SU-DHL-6 (cell line): ENCODE measurements around the gene ZNF362.

Source experiments
- H2AFZ ChIP-seq: fragments of 200-600 bp; sonication (generic); 2 replicates; pipeline ENCODE4 v1.6.1; 2014; ENCODE audit warnings: low read depth, mild to moderate bottlenecking, moderate library complexity, mixed read lengths, antibody characterized with exemption, low read length; ENCODE audit not compliant: severe bottlenecking
- H3F3A ChIP-seq: fragments of 200-600 bp; shearing (Covaris generic); 2 replicates; pipeline ENCODE4 v1.6.0; 2016; ENCODE audit warnings: antibody characterized with exemption, mild to moderate bottlenecking; ENCODE audit not compliant: insufficient read depth
- H3K27ac ChIP-seq: fragments of 200-600 bp; sonication (generic); 2 replicates; pipeline ENCODE4 v1.5.1; 2016; ENCODE audit warnings: low read depth, mild to moderate bottlenecking, low read length, moderate library complexity, mixed read lengths
- H3K27me3 ChIP-seq: fragments of 200-600 bp; sonication (generic), shearing (Covaris generic); 2 replicates; pipeline ENCODE4 v1.6.0; 2014; ENCODE audit warnings: mild to moderate bottlenecking, low read length
- H3K36me3 ChIP-seq: fragments of 200-600 bp; sonication (generic); 2 replicates; pipeline ENCODE4 v1.6.1; 2014; ENCODE audit warnings: mild to moderate bottlenecking, low read length, mixed read lengths
- H3K4me2 ChIP-seq: fragments of 300-600, 200-600 bp; shearing (Covaris generic), sonication (generic); 2 replicates; pipeline ENCODE4 v1.6.0; 2014; ENCODE audit warnings: low read length, low read depth, mild to moderate bottlenecking; ENCODE audit not compliant: poor library complexity, severe bottlenecking
- H3K4me3 ChIP-seq: fragments of 200-600 bp; sonication (generic); 2 replicates; pipeline ENCODE4 v1.5.1; 2014; ENCODE audit warnings: antibody characterized with exemption, low read length, mild to moderate bottlenecking, mixed read lengths; ENCODE audit not compliant: insufficient read depth, poor library complexity, severe bottlenecking
- H3K79me2 ChIP-seq: fragments of 200-600 bp; sonication (generic); 2 replicates; pipeline ENCODE4 v1.6.1; 2014; ENCODE audit warnings: mild to moderate bottlenecking, low read length, moderate library complexity; ENCODE audit not compliant: insufficient read depth
- H3K9ac ChIP-seq: fragments of 200-600 bp; sonication (generic); 2 replicates; pipeline ENCODE4 v1.7.0; 2014; ENCODE audit warnings: mild to moderate bottlenecking, low read length
- H3K9me2 ChIP-seq: fragments of 200-600 bp; sonication (generic); replicated peaks from 2 replicates; pipeline ENCODE4 v1.6.1; 2014; ENCODE audit warnings: low read length; ENCODE audit not compliant: insufficient read depth
- H3K9me3 ChIP-seq: fragments of 200-600 bp; sonication (generic); 2 replicates; pipeline ENCODE4 v1.6.1; 2014; ENCODE audit warnings: low read length, mixed read lengths; ENCODE audit not compliant: insufficient read depth
- H4K20me1 ChIP-seq: fragments of 200-600 bp; sonication (generic); 2 replicates; pipeline ENCODE4 v1.6.1; 2014; ENCODE audit warnings: low read depth, mild to moderate bottlenecking, antibody characterized with exemption, low read length, moderate library complexity, mixed read lengths
- EZH2phosphoT487 ChIP-seq: fragments of 200-600 bp; sonication (generic), shearing (Covaris generic); conservative IDR thresholded peaks from 2 replicates; pipeline ENCODE4 v1.6.1; 2018; ENCODE audit warnings: mild to moderate bottlenecking, antibody characterized with exemption, low read length, moderate library complexity, mixed read lengths
- TF ChIP-seq, protein P1 (sequence below): fragments of 200-600 bp; sonication (generic); IDR thresholded peaks from one replicate; pipeline ENCODE4 v1.5.1; 2017; ENCODE audit warnings: antibody characterized with exemption, mild to moderate bottlenecking, low read length, moderate library complexity; ENCODE audit not compliant: insufficient read depth, poor library complexity, severe bottlenecking

Gene ZNF362

DNA sequence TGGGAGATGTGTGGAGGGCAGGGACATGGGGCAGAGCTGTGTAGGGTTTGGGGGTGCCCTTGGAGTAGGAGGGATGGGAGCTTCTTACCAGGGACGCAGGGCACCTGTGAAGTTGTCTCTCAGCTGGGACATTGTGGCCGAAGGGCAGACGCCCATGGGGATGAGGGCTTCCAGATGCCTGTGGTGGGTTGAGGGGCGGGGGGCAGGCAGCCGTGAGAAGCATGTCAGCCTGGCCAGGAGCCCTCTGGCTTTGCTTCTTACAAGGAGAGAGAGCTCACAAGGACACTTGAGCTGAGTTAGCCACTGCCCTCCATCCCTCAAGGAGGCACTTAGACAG lies 56.1 kb downstream of the ZNF362 start:
- no peaks in the 10 kb centered on the region for H3K9me3 ChIP-seq
- H3K27ac ChIP-seq: no peak overlapping the region
- no peak overlapping the region for H3K4me2 ChIP-seq
- H3F3A ChIP-seq: no peaks in the 10 kb centered on the region
- no peak overlapping the region for H3K4me3 ChIP-seq
- H4K20me1 ChIP-seq: no peaks in the 10 kb centered on the region
- H3K79me2 ChIP-seq: no peaks in the 10 kb centered on the region
- TF ChIP-seq, protein P1, sequence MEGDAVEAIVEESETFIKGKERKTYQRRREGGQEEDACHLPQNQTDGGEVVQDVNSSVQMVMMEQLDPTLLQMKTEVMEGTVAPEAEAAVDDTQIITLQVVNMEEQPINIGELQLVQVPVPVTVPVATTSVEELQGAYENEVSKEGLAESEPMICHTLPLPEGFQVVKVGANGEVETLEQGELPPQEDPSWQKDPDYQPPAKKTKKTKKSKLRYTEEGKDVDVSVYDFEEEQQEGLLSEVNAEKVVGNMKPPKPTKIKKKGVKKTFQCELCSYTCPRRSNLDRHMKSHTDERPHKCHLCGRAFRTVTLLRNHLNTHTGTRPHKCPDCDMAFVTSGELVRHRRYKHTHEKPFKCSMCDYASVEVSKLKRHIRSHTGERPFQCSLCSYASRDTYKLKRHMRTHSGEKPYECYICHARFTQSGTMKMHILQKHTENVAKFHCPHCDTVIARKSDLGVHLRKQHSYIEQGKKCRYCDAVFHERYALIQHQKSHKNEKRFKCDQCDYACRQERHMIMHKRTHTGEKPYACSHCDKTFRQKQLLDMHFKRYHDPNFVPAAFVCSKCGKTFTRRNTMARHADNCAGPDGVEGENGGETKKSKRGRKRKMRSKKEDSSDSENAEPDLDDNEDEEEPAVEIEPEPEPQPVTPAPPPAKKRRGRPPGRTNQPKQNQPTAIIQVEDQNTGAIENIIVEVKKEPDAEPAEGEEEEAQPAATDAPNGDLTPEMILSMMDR: no peak
- TF ChIP-seq EZH2phosphoT487: no peak
- H3K9me2 ChIP-seq: no peaks in the 10 kb centered on the region
- H2AFZ ChIP-seq: no peak overlapping the region
- no peaks in the 10 kb centered on the region for H3K36me3 ChIP-seq
- H3K9ac ChIP-seq: no peak overlapping the region
- no peaks in the 10 kb centered on the region for H3K27me3 ChIP-seq

DNA sequence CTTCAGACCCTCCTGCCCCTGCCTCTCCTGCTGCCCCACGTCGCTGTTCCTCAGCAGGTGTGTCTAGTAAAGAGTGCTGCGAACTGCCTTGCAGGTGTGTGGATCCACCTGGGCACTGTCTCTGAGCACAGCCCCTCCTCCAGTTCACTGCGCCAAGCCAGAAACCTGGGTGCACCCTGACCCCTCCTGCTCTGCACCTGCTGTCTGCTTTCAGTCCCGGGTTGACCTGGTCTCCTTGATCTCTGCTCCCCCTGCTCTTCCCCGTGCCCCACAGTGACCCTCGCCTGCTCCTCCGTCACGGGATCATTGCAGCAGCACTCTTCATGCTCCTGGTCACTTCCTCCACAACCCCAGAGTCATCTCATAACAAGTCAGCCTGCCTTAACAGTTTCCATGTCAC lies 58.1 kb downstream of the ZNF362 start:
- H3K9ac ChIP-seq: no peak overlapping the region
- H3K9me2 ChIP-seq: no peaks in the 10 kb centered on the region
- H3K9me3 ChIP-seq: no peaks in the 10 kb centered on the region
- no peak overlapping the region for H2AFZ ChIP-seq
- no peaks in the 10 kb centered on the region for H3K27me3 ChIP-seq
- H3F3A ChIP-seq: no peaks in the 10 kb centered on the region
- no peak overlapping the region for H3K27ac ChIP-seq
- H4K20me1 ChIP-seq: no peaks in the 10 kb centered on the region
- H3K4me2 ChIP-seq: no peak overlapping the region
- no peak for TF ChIP-seq EZH2phosphoT487
- TF ChIP-seq, protein P1: no peak
- H3K4me3 ChIP-seq: no peak overlapping the region
- H3K79me2 ChIP-seq: no peaks in the 10 kb centered on the region
- no peaks in the 10 kb centered on the region for H3K36me3 ChIP-seq

DNA sequence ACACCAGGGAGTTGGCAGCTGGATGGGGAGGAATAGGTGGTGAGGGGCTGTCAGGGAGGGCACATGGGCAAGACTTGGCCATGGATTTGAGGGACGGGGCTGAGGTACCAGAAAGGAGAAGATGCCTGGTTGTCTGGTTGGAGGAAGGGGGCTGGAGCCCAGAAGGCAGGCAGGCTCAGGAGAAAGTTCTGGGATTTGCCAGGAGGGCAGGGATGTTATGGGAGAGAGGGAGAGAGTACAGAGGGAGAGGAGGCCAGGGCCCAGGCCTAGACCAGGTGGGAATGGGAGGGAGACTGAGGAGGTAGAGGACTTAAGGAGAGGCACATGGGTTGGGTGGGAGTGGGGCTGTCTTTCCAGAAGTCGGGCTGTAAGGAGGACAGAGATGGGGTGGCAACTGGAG lies 60.3 kb downstream of the ZNF362 start:
- no peak overlapping the region for H3K27ac ChIP-seq
- H3K9me2 ChIP-seq: no peaks in the 10 kb centered on the region
- no peaks in the 10 kb centered on the region for H3K36me3 ChIP-seq
- H2AFZ ChIP-seq: no peak overlapping the region
- no peaks in the 10 kb centered on the region for H3F3A ChIP-seq
- no peaks in the 10 kb centered on the region for H3K27me3 ChIP-seq
- no peak for TF ChIP-seq EZH2phosphoT487
- TF ChIP-seq, protein P1: no peak
- H3K4me2 ChIP-seq: no peak overlapping the region
- no peak overlapping the region for H3K4me3 ChIP-seq
- H3K9me3 ChIP-seq: no peaks in the 10 kb centered on the region
- no peak overlapping the region for H3K9ac ChIP-seq
- H3K79me2 ChIP-seq: no peaks in the 10 kb centered on the region
- H4K20me1 ChIP-seq: no peaks in the 10 kb centered on the region

DNA sequence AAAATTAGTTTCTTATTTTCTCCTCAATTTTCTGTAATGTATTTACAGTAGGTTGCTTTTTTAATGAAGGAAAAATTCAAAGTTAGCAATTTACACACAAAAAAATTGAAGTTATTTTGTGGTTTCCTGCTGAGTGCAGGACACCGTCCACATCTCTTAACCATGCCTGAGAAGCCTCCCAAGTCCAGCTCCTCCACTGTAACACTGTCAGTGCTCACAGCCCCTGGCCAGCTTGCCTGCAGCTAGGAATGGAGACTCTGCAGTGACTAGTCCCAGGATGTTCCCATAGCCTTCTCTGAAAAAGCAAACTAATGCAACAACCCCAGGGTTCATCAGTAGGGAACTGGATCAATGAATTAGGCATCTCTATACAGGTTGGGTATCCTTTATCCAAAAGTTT lies 61.1 kb downstream of the ZNF362 start:
- Histone ChIP-seq H3K79me2 (no peaks in the 10 kb centered on the region), H3F3A (no peaks in the 10 kb centered on the region), H3K9me3 (no peaks in the 10 kb centered on the region), H3K9ac (no peak overlapping the region), H4K20me1 (no peaks in the 10 kb centered on the region), H2AFZ (no peak overlapping the region), H3K9me2 (no peaks in the 10 kb centered on the region), H3K27me3 (no peaks in the 10 kb centered on the region), H3K4me3 (no peak overlapping the region), H3K4me2 (no peak overlapping the region), H3K27ac (no peak overlapping the region), H3K36me3 (no peaks in the 10 kb centered on the region)
- TF ChIP-seq EZH2phosphoT487: no peak
- TF ChIP-seq, protein P1: no peak
